OCI-LY1 (cell line): ENCODE measurements around the gene TBL1X.

Source experiments
- CTCF ChIP-seq: fragments of 200-600 bp; sonication (generic), shearing (Covaris generic); IDR thresholded peaks from 2 replicates; pipeline ENCODE4 v1.5.1; 2017; ENCODE audit warnings: mild to moderate bottlenecking, antibody characterized with exemption, low read length, moderate library complexity, mixed read lengths
- EZH2 ChIP-seq: fragments of 200-600 bp; sonication (generic), shearing (Covaris generic); IDR thresholded peaks from 2 replicates; pipeline ENCODE4 v1.8.0; 2017; ENCODE audit warnings: borderline replicate concordance, mixed run types, mild to moderate bottlenecking, antibody characterized with exemption, low read length, moderate library complexity, mixed read lengths

GRCh38 chrX:9786798-9787635 is 322.2 kb downstream of the TBL1X start:
- TF ChIP-seq CTCF (no peak), EZH2 (no peak)
